ENCODE data around the gene COBL. TPM values are rescaled to one million over a fixed set of nuclear protein-coding genes. Genes with fewer than 3 reads are reported as not detected.

The COBL gene
- total and polyA plus RNA-seq, 9 of the 15 experiments (the other 6 are each of a cell fraction or from before 2014, with no cell fraction given), result 0.01 to 2.4 (median 0.09) TPM; not detected in 3

DNA sequence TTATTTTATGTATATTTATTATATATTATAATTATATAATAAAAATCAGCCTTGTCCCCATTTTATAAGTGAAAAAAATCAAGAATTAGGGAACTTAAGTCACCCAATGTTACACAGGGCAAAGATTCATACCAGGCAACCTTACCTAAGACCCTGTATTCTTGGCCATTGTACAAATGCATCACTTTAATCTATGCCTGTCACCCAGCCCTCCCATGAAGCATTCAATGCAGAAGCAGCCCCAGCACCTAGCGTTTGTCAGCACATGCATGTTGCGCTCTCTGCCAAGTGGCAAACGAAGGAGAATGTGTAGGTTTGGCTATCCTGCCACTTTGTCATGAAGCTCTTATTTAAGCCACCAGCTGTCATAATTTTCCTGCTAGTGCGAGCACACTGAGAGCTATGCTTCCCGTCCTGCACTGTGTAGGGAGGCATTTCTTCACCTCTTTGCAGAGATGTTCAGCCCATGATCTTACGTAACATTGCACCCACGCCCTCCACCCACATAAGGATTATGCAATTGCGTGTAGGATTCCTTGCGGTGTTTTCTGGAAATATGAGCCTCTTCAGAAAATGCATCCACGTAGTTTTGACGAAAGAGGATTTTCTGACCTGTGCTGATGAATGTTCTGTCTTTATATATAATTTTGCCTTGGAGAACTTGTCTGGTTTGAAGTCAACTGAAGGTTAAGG, 7.7 kb upstream of the COBL start:
- Histone ChIP-seq H3K27ac (ENCODE audit: extremely low read depth, low read depth, low read length) (no peak overlapping the region), H3K27me3 (ENCODE audit: control insufficient read depth in 2 of 2, insufficient read depth in 2 of 2, low read length in 2 of 2) (peaks cover 0 to 38% of the 10 kb centered on the region in 2 experiments; a peak in 4 of 5 replicates), H3K79me2 (ENCODE audit: control insufficient read depth, insufficient read depth, low read length) (no peaks in the 10 kb centered on the region), H3K36me3 (ENCODE audit: control insufficient read depth, insufficient read depth, low read length) (no peaks in the 10 kb centered on the region), H3K9me1 (ENCODE audit: control insufficient read depth, insufficient read depth, low read length) (no peaks in the 10 kb centered on the region), H3K4me2 (ENCODE audit: insufficient read depth, low read length) (no peak overlapping the region; the same call in 1 of the 2 replicates), H3K4me3 (no peak overlapping the region), H3K9ac (ENCODE audit: insufficient read depth in 1 of 2, low read depth in 2 of 2, low read length in 2 of 2) (no peak overlapping the region), H4K20me1 (replicated peaks; ENCODE audit: control insufficient read depth, insufficient read depth, low read length) (no peaks in the 10 kb centered on the region), H2AFZ (ENCODE audit: low read depth, low read length) (no peak overlapping the region), H3K4me1 (replicated peaks in 1 of 2; ENCODE audit: control insufficient read depth in 2 of 2, insufficient read depth in 2 of 2, low read length in 2 of 2) (peaks cover 0 to 3% of the 10 kb centered on the region in 2 experiments; a peak in 3 of 5 replicates), H3K9me3 (replicated peaks; ENCODE audit: control insufficient read depth, insufficient read depth, low read depth, low read length) (no peaks in the 10 kb centered on the region)
- BruUV-seq (replicated peaks), result no TSS peak
- intact Hi-C loops (cut with micrococcal nuclease), result no loop called here
- in situ Hi-C loops (cut with MboI), result no loop called here
- POLR2A ChIA-PET, result no interaction called here
- CTCF ChIA-PET (ENCODE audit: low intra/inter-chr PET ratio), result no interaction called here
- ATAC-seq (no peak; the same call in 2 of the 3 replicates), FAIRE-seq (peak; percentile 6), DNase-seq (ENCODE audit: extremely low read depth in 1 of 4, low spot score in 3 of 4) (no peak)
- WGBS (ENCODE audit: insufficient coverage, low coverage, missing lambda C conversion rate), result 12% methylated on average over 11 of the region's 11 CpGs
- no peak for TF ChIP-seq SMAD2 (IDR thresholded peaks at IDR 0.05; ENCODE audit: low read depth, low read length)
- TF ChIP-seq, protein P1, sequence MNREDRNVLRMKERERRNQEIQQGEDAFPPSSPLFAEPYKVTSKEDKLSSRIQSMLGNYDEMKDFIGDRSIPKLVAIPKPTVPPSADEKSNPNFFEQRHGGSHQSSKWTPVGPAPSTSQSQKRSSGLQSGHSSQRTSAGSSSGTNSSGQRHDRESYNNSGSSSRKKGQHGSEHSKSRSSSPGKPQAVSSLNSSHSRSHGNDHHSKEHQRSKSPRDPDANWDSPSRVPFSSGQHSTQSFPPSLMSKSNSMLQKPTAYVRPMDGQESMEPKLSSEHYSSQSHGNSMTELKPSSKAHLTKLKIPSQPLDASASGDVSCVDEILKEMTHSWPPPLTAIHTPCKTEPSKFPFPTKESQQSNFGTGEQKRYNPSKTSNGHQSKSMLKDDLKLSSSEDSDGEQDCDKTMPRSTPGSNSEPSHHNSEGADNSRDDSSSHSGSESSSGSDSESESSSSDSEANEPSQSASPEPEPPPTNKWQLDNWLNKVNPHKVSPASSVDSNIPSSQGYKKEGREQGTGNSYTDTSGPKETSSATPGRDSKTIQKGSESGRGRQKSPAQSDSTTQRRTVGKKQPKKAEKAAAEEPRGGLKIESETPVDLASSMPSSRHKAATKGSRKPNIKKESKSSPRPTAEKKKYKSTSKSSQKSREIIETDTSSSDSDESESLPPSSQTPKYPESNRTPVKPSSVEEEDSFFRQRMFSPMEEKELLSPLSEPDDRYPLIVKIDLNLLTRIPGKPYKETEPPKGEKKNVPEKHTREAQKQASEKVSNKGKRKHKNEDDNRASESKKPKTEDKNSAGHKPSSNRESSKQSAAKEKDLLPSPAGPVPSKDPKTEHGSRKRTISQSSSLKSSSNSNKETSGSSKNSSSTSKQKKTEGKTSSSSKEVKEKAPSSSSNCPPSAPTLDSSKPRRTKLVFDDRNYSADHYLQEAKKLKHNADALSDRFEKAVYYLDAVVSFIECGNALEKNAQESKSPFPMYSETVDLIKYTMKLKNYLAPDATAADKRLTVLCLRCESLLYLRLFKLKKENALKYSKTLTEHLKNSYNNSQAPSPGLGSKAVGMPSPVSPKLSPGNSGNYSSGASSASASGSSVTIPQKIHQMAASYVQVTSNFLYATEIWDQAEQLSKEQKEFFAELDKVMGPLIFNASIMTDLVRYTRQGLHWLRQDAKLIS (CRISPR knock-in tag; IDR thresholded peaks at IDR 0.05), result no peak
- no peak for TF ChIP-seq NFIX (CRISPR knock-in tag; IDR thresholded peaks at IDR 0.05; ENCODE audit: low read depth)
- no peak for TF ChIP-seq SIRT6 (IDR thresholded peaks at IDR 0.05; ENCODE audit: low read depth, low read length)
- TF ChIP-seq CEBPG (CRISPR knock-in tag; IDR thresholded peaks at IDR 0.05), result peak; percentile 78
- peak; percentile 81 to 96 for TF ChIP-seq CEBPG (tag; conservative IDR thresholded peaks at IDR 0.05 in 1 of 2, IDR thresholded peaks at IDR 0.05 in 1 of 2)
- TF ChIP-seq, protein P2, sequence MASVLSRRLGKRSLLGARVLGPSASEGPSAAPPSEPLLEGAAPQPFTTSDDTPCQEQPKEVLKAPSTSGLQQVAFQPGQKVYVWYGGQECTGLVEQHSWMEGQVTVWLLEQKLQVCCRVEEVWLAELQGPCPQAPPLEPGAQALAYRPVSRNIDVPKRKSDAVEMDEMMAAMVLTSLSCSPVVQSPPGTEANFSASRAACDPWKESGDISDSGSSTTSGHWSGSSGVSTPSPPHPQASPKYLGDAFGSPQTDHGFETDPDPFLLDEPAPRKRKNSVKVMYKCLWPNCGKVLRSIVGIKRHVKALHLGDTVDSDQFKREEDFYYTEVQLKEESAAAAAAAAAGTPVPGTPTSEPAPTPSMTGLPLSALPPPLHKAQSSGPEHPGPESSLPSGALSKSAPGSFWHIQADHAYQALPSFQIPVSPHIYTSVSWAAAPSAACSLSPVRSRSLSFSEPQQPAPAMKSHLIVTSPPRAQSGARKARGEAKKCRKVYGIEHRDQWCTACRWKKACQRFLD (CRISPR knock-in tag; IDR thresholded peaks at IDR 0.05), result no peak
- no peak for TF ChIP-seq NRF1 (conservative IDR thresholded peaks at IDR 0.05 in 1 of 2, IDR thresholded peaks at IDR 0.05 in 1 of 2)
- TF ChIP-seq, protein P3, sequence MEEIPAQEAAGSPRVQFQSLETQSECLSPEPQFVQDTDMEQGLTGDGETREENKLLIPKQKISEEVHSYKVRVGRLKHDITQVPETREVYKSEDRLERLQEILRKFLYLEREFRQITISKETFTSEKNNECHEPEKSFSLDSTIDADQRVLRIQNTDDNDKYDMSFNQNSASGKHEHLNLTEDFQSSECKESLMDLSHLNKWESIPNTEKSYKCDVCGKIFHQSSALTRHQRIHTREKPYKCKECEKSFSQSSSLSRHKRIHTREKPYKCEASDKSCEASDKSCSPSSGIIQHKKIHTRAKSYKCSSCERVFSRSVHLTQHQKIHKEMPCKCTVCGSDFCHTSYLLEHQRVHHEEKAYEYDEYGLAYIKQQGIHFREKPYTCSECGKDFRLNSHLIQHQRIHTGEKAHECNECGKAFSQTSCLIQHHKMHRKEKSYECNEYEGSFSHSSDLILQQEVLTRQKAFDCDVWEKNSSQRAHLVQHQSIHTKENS (CRISPR knock-in tag; IDR thresholded peaks at IDR 0.05), result no peak
- TF ChIP-seq, protein P4, sequence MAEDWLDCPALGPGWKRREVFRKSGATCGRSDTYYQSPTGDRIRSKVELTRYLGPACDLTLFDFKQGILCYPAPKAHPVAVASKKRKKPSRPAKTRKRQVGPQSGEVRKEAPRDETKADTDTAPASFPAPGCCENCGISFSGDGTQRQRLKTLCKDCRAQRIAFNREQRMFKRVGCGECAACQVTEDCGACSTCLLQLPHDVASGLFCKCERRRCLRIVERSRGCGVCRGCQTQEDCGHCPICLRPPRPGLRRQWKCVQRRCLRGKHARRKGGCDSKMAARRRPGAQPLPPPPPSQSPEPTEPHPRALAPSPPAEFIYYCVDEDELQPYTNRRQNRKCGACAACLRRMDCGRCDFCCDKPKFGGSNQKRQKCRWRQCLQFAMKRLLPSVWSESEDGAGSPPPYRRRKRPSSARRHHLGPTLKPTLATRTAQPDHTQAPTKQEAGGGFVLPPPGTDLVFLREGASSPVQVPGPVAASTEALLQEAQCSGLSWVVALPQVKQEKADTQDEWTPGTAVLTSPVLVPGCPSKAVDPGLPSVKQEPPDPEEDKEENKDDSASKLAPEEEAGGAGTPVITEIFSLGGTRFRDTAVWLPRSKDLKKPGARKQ (CRISPR knock-in tag; IDR thresholded peaks at IDR 0.05), result no peak
- TF ChIP-seq ZNF23 (CRISPR knock-in tag; IDR thresholded peaks at IDR 0.05), result no peak
- TF ChIP-seq ZNF184 (CRISPR knock-in tag; IDR thresholded peaks at IDR 0.05), result no peak
- TF ChIP-seq RUNX1 (IDR thresholded peaks at IDR 0.05; ENCODE audit: low read depth), result no peak
- TF ChIP-seq TGIF2 (CRISPR knock-in tag; IDR thresholded peaks at IDR 0.05), result no peak
